ENCODE results near the gene EMC9.

DNA sequence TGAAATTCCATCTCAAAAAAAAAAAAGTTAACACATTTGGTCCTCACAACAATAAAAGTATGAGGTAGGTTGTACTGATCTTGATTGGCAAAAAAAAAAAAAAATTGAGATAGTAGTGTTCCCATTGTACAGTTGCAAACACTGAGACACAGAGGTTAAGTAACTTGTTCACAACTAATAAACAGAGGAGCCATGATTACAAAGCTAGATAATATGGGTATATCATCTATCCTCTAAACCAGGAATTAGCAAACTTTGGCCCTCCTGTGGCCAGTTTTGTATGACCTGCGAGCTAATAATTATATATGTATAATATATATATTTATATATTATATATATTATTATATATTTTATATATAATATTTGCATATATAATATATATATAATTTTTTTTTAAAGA lies 7.7 kb downstream of the EMC9 start:
- TF ChIP-seq, protein P1, sequence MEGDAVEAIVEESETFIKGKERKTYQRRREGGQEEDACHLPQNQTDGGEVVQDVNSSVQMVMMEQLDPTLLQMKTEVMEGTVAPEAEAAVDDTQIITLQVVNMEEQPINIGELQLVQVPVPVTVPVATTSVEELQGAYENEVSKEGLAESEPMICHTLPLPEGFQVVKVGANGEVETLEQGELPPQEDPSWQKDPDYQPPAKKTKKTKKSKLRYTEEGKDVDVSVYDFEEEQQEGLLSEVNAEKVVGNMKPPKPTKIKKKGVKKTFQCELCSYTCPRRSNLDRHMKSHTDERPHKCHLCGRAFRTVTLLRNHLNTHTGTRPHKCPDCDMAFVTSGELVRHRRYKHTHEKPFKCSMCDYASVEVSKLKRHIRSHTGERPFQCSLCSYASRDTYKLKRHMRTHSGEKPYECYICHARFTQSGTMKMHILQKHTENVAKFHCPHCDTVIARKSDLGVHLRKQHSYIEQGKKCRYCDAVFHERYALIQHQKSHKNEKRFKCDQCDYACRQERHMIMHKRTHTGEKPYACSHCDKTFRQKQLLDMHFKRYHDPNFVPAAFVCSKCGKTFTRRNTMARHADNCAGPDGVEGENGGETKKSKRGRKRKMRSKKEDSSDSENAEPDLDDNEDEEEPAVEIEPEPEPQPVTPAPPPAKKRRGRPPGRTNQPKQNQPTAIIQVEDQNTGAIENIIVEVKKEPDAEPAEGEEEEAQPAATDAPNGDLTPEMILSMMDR (IDR thresholded peaks at IDR 0.05): no peak
- no peak for TF ChIP-seq POLR2A (IDR thresholded peaks at IDR 0.05)

Data from adrenal gland (tissue), 5 donors.